Type B pancreatic cell (in vitro differentiated cells): ENCODE data around the gene PCDH11Y. TPM values are rescaled to one million over a fixed set of nuclear protein-coding genes. Genes with fewer than 3 reads are reported as not detected.
"Not testable (repeated sequence)": the region's sequence is repeated elsewhere in the genome, so short reads cannot be mapped to it uniquely, and the experiment has no call there.

Experiments used
- DNase-seq: peaks from one replicate; pipeline ENCODE4 v3.0.0; 2021; ENCODE audit warnings: mixed read lengths; ENCODE audit not compliant: unreplicated experiment; ENCODE audit errors: extremely low spot score
- H3K27ac Mint-ChIP-seq: 2 replicates; pipeline ENCODE4 v1.8.0; 2021; ENCODE audit warnings: mild to moderate bottlenecking, mixed read lengths
- H3K27me3 Mint-ChIP-seq: 2 replicates; pipeline ENCODE4 v1.8.0; 2021; ENCODE audit warnings: mixed read lengths
- H3K36me3 Mint-ChIP-seq: 2 replicates; pipeline ENCODE4 v1.8.0; 2021; ENCODE audit warnings: mixed read lengths
- H3K4me1 Mint-ChIP-seq: one replicate; pipeline ENCODE4 v1.8.0; 2021; ENCODE audit warnings: mixed read lengths; ENCODE audit not compliant: unreplicated experiment
- H3K4me3 Mint-ChIP-seq: 2 replicates; pipeline ENCODE4 v1.8.0; 2021; ENCODE audit warnings: mild to moderate bottlenecking, mixed read lengths
- H3K9me3 Mint-ChIP-seq: 2 replicates; pipeline ENCODE4 v1.8.0; 2021; ENCODE audit warnings: mixed read lengths
- long read RNA-seq: library from polyadenylated mRNA; unstranded; transcript quantifications from one replicate; pipeline ENCODE4 v2.0.0, GENCODE V29; 2020
- total RNA-seq: library from RNA; stranded (reverse); gene quantifications from 2 replicates; pipeline ENCODE4 v1.2.1, GENCODE V29; 2021; ENCODE audit warnings: low replicate concordance

Gene PCDH11Y, protein sequence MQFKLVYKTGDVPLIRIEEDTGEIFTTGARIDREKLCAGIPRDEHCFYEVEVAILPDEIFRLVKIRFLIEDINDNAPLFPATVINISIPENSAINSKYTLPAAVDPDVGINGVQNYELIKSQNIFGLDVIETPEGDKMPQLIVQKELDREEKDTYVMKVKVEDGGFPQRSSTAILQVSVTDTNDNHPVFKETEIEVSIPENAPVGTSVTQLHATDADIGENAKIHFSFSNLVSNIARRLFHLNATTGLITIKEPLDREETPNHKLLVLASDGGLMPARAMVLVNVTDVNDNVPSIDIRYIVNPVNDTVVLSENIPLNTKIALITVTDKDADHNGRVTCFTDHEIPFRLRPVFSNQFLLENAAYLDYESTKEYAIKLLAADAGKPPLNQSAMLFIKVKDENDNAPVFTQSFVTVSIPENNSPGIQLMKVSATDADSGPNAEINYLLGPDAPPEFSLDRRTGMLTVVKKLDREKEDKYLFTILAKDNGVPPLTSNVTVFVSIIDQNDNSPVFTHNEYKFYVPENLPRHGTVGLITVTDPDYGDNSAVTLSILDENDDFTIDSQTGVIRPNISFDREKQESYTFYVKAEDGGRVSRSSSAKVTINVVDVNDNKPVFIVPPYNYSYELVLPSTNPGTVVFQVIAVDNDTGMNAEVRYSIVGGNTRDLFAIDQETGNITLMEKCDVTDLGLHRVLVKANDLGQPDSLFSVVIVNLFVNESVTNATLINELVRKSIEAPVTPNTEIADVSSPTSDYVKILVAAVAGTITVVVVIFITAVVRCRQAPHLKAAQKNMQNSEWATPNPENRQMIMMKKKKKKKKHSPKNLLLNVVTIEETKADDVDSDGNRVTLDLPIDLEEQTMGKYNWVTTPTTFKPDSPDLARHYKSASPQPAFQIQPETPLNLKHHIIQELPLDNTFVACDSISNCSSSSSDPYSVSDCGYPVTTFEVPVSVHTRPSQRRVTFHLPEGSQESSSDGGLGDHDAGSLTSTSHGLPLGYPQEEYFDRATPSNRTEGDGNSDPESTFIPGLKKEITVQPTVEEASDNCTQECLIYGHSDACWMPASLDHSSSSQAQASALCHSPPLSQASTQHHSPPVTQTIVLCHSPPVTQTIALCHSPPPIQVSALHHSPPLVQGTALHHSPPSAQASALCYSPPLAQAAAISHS (N-terminal part only)
- 0.55 and 2.4 TPM in 2 replicates for total RNA-seq
- long read RNA-seq, result 0 reads

GRCh38 chrY:5000057-5000456 is at the start of gene PCDH11Y:
Gene PCDH11Y (plus strand): TSS chrY:5000296. CDS start chrY:5057100, 56,804 bp downstream.
- not testable (repeated sequence) for DNase-seq, H3K9me3 Mint-ChIP-seq, H3K36me3 Mint-ChIP-seq, H3K4me3 Mint-ChIP-seq, H3K27ac Mint-ChIP-seq, H3K27me3 Mint-ChIP-seq, H3K4me1 Mint-ChIP-seq

GRCh38 chrY:4967894-4968293 is 32.2 kb upstream of the PCDH11Y start:
- DNase-seq, H3K4me3 Mint-ChIP-seq, H3K36me3 Mint-ChIP-seq, H3K27me3 Mint-ChIP-seq, H3K4me1 Mint-ChIP-seq, H3K27ac Mint-ChIP-seq, H3K9me3 Mint-ChIP-seq: not testable (repeated sequence)

- not testable (repeated sequence) for H3K27ac Mint-ChIP-seq, H3K36me3 Mint-ChIP-seq, DNase-seq, H3K27me3 Mint-ChIP-seq, H3K9me3 Mint-ChIP-seq, H3K4me3 Mint-ChIP-seq, H3K4me1 Mint-ChIP-seq
Measured at GRCh38 chrY:4991743-4992400, 8.2 kb upstream of the PCDH11Y start.

DNA sequence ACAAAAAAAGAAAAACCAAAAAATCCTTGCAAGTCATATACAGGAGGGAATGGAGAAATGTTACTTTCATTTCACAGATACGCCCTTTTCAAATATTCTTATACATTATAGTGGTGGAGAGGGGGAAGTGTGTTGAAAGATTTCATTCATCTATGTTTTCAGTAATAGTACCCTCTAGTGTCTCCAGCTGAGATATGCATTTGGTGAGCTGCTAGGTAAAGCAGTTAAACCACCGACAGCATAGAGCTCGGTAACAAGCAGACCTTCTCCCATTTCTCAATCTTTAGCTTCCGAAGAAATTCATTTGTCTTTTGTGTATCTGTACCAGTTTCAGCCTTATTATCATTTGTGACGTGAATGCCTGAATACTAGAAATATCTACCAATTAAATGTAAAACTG is 5.2 kb upstream of the PCDH11Y start:
- H3K4me1 Mint-ChIP-seq, DNase-seq, H3K36me3 Mint-ChIP-seq, H3K27ac Mint-ChIP-seq, H3K4me3 Mint-ChIP-seq, H3K9me3 Mint-ChIP-seq, H3K27me3 Mint-ChIP-seq: not testable (repeated sequence)

DNA sequence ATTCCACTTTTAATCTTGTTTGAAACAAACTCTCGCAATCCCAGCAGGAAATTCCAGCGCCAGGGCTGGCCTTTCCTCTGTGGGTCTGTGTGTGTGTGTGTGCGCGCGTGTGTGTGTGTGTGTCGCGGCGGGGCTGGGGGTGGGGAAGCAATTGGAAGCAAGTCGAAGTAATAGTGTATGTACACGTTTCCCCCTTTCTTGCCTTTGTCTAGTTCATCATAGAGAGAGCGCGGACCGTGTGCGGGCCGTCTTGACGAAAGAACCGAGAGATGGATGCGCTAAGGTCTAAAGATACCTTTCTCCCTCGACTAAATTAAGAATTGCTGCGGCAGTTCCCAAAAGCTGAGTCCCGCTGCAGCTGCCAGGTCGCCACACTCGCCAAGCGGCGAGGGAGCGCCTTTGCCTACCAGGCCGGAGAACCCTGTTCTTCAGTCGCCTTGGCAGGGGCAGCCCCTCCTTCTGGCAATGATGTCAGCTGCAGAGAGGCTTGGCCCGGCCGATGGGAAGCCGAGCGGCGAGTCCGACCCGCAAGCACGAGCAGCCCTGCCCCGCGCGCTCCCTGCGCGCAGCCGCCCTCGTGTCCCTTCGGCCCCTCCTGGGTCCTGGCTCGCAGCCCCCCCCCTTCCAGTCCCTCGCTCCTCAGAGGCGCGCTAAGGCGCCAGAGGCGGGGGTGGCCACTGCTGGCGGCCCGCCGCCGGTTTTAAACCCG is 2.5 kb downstream of the PCDH11Y start:
- not testable (repeated sequence) for H3K4me1 Mint-ChIP-seq, DNase-seq, H3K36me3 Mint-ChIP-seq, H3K27me3 Mint-ChIP-seq, H3K9me3 Mint-ChIP-seq, H3K27ac Mint-ChIP-seq
- peak overlapping the region; percentile 78 for H3K4me3 Mint-ChIP-seq

DNA sequence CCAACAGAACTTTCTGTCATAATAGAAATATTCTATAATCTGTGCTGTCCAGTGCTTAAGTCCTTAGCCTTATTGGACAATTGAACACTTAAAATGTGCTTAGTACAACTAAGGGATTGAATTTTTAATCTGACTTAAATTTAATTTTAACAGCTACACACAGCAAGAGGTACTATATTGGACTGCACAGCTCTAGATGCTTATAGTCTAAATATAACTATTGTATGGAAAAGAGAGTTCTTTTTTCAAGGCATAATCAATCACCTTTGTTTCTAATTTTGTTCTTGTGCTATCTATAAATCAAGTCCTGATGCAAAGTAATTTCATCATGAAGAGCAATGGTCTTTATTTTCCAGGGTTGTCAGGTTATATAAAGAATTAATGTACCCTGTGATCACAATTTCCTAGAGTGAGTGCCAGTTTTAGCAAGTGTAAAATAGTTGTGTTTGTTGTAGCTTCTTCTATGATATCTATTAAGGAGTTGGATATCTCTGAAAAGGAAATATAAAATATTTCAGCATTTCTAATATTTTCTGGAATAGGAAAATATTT is 39.0 kb downstream of the PCDH11Y start:
- H3K36me3 Mint-ChIP-seq, H3K9me3 Mint-ChIP-seq, H3K27ac Mint-ChIP-seq, H3K4me3 Mint-ChIP-seq, H3K4me1 Mint-ChIP-seq, DNase-seq, H3K27me3 Mint-ChIP-seq: not testable (repeated sequence)

DNA sequence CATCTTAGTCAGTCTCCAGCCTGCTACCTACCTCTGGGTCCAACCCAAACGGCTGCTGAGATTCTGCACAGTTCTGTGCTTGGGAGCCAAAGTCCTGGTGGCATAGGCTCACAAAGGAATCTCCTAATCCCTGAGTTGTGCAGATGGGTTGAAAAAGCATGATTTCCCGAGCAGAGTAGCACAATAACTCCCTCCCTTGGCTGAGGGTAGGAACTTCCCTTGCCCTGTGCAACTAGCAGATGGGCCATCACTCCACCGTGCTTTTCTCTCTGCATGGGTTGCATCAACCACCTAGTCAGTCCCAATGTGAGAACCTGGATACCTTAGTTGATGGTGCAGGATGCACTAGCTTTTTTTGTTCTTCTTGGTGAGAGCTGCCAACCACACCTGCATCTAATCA is 82.9 kb downstream of the PCDH11Y start:
- H3K36me3 Mint-ChIP-seq, H3K4me3 Mint-ChIP-seq, H3K27me3 Mint-ChIP-seq, DNase-seq, H3K4me1 Mint-ChIP-seq, H3K27ac Mint-ChIP-seq, H3K9me3 Mint-ChIP-seq: not testable (repeated sequence)

- not testable (repeated sequence) for DNase-seq, H3K9me3 Mint-ChIP-seq, H3K27ac Mint-ChIP-seq, H3K4me1 Mint-ChIP-seq, H3K36me3 Mint-ChIP-seq, H3K4me3 Mint-ChIP-seq, H3K27me3 Mint-ChIP-seq
Measured at GRCh38 chrY:5182998-5183397, 182.9 kb downstream of the PCDH11Y start.

DNA sequence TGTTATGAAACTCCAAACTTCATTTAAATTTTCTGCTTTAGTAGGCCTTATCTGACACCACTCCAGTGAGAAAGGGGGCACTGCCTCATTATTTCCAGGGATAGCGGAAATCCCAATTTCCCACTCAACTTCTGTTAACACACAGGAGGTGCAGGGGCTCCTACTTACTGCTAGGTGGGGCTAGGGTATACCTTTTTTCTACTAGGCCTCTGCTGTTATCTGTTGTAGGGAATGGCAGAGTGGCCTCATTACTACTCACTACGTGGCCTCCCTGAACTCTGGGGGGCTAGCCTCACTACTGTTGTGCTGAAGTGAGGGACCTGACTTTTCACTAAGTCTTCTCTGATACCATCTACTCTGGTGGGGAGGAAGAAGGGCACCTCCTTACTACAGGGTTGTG is 215.0 kb downstream of the PCDH11Y start:
- H3K4me3 Mint-ChIP-seq, H3K27me3 Mint-ChIP-seq, DNase-seq, H3K9me3 Mint-ChIP-seq, H3K4me1 Mint-ChIP-seq, H3K36me3 Mint-ChIP-seq, H3K27ac Mint-ChIP-seq: not testable (repeated sequence)

DNA sequence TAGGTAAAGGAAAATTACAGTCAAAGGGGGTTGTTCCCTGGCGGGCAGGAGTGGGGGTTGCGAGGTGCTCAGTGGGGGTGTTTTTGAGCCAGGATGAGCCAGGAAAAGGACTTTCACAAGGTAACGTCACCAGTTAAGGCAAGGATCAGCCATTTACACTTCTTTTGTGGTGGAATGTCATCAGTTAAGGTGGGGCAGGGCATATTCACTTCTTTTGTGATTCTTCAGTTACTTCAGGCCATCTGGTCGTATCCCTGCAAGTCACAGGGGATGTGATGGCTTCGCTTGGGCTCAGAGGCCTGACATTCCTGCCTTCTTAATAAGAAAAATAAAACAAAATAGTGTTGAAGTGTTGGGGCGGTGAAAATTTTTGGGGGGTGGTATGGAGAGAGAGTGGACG is 324.8 kb downstream of the PCDH11Y start:
- not testable (repeated sequence) for H3K9me3 Mint-ChIP-seq, H3K27ac Mint-ChIP-seq, H3K36me3 Mint-ChIP-seq, H3K4me3 Mint-ChIP-seq, H3K4me1 Mint-ChIP-seq, DNase-seq, H3K27me3 Mint-ChIP-seq

DNA sequence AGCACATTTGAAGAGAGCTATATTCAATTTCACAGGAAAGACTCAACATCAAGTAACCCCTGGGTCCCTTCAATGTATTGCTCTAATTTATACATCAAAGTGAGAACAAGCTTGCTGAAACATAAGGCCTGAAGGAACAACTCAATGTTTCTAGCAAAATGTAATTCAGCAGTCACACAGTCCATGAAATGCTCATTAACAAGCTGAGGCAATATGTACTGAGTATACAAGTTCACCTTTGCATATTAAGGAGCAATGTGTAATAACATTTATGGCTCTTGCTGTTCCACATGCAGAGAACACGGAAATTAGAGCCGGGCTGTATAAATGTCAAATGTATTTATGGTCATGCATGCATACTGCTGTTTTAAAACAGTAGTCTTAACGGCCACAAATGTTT is 342.1 kb downstream of the PCDH11Y start:
- H3K36me3 Mint-ChIP-seq, H3K4me3 Mint-ChIP-seq, H3K27ac Mint-ChIP-seq, H3K9me3 Mint-ChIP-seq, H3K27me3 Mint-ChIP-seq, DNase-seq, H3K4me1 Mint-ChIP-seq: not testable (repeated sequence)

DNA sequence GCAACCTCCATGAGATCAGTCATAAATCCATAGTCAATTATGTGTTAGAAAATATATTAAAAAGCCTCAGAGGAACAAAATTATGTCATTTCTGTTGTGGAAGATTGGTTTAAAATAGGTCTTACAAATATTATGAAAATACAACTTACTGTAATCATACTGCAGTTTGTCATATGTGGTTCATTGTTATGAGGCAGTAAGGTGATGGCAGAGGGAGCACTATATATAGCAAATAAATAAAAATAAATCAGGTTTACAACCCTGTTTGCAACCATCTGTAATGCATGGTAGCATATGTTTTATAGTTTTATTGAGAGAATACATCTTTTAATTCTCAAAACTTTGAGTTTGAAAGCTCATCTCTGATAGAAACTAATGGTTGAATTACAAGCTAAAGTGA is 543.6 kb downstream of the PCDH11Y start:
- H3K4me3 Mint-ChIP-seq, H3K27me3 Mint-ChIP-seq, H3K36me3 Mint-ChIP-seq, H3K9me3 Mint-ChIP-seq, H3K27ac Mint-ChIP-seq, H3K4me1 Mint-ChIP-seq, DNase-seq: not testable (repeated sequence)

DNA sequence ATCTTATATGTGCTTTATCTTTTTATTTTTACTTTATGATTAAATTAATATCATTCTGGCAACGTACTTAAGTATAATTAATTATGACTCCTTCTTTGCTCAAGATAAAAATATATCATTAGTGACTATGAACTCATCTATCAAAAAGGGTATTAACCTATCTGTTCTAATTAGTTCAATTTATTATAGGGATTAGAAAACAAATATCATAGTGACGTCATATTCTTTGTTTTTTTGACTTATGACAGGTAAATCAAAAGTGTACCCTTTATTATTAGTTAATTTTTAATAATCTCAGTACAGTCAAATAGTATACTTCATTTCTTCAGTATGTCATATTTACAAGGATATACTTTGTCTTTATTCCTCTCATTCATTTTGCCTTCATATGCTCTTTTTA is 638.5 kb downstream of the PCDH11Y start:
- not testable (repeated sequence) for H3K27ac Mint-ChIP-seq, DNase-seq

More for the DNA sequence above, 638.5 kb downstream of the PCDH11Y start:
- H3K4me3 Mint-ChIP-seq, H3K4me1 Mint-ChIP-seq, H3K36me3 Mint-ChIP-seq, H3K9me3 Mint-ChIP-seq, H3K27me3 Mint-ChIP-seq: not testable (repeated sequence)
